ENCODE measurements around the gene ITGA7. TPM values are rescaled to one million over a fixed set of nuclear protein-coding genes. Genes with fewer than 3 reads are reported as not detected.
A peak's percentile ranks its signal among the peaks of the same experiment; 100 is the strongest.

The ITGA7 gene
- total RNA-seq, 1 experiment from 2014 or later, result 2.5 TPM

DNA sequence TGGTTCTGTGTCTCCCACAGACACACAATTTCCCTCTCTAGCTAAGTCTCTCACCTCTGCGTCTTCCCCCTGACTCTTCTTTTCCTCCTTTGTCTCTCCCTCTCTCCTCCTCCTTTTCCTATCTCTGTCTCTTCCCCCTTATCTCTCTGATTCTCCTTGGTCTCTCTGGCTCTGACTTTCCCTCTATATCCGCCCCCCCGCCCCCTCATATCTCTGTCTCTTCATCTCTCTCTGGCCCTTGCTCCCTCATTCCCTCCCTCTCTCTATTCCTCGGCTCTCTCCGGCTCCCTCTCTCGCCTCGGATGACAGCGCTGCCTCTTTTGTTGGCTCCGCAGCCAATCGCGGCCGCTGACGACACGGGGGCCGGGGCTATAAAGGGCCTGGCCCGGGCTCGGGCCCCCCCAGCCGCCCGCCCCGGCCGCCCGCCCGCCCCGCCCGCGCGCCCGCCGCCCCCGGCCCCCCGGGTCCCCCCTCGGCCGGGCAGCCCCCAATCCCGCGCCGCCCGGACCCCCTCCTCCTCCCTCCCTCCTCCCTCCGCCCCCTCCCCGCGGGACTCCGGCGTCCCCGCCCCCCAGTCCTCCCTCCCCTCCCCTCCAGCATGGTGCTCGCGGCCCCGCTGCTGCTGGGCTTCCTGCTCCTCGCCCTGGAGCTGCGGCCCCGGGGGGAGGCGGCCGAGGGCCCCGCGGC lies 35.2 kb upstream of the ITGA7 start, which contains the start of gene GDF11:
TSS of gene GDF11 (plus strand) at position 404 of the 687 bp plus-strand sequence. CDS start at position 599, 195 bp downstream.
- POLR2A ChIA-PET, result interaction anchor here (0.5 kb wide), 1 partner anchor 81 kb away, joined by 3 read pairs; no protein-coding TSS in a partner anchor
- H3K27ac ChIP-seq (ENCODE audit: low read length), result no peak within 1 kb of the TSS
- DNase-seq (ENCODE audit: low read depth, low spot score) (no peak), ATAC-seq (peak; percentile 81)
- no TSS peak for BruUV-seq (replicated peaks)
- no peaks in the 10 kb centered on the region for H3K27me3 ChIP-seq (ENCODE audit: control insufficient read depth, insufficient read depth, low read length)
- H3K4me3 ChIP-seq (ENCODE audit: low read depth in 2 of 2, low read length in 2 of 2), result peak within 1 kb of the TSS; percentile 48 to 57
- CTCF ChIA-PET, result no interaction called here
- intact Hi-C loops (cut with micrococcal nuclease; ENCODE audit: unreplicated experiment) (loop anchor here (10.0 kb wide), 1 partner anchor 202 kb away; no protein-coding TSS in a partner anchor), in situ Hi-C loops (cut with HindIII; ENCODE audit: low pct_unique_long_range_greater_than_20kb, low sequenced_read_pairs) (no loop called here)
- no peaks in the 10 kb centered on the region for H3K9me3 ChIP-seq (ENCODE audit: control insufficient read depth, insufficient read depth, low read depth, low read length)
- TF ChIP-seq POLR2AphosphoS5 (IDR thresholded peaks at IDR 0.05; ENCODE audit: low read depth, low read length) (no peak), TCF7L2 (IDR thresholded peaks at IDR 0.05; ENCODE audit: low read depth, low read length) (peak; percentile 74), SIN3A (IDR thresholded peaks at IDR 0.05; ENCODE audit: borderline replicate concordance, insufficient read depth, low read depth, low read length) (no peak)
- peaks cover 26% of the 10 kb centered on the region for H3K4me1 ChIP-seq (ENCODE audit: control insufficient read depth, insufficient read depth, low read length)
- H3K36me3 ChIP-seq (ENCODE audit: control insufficient read depth, insufficient read depth, low read length), result no peaks in the 10 kb centered on the region

GRCh38 chr12:55741931-55742680 lies 34.4 kb upstream of the ITGA7 start:
- TF ChIP-seq, protein P1, sequence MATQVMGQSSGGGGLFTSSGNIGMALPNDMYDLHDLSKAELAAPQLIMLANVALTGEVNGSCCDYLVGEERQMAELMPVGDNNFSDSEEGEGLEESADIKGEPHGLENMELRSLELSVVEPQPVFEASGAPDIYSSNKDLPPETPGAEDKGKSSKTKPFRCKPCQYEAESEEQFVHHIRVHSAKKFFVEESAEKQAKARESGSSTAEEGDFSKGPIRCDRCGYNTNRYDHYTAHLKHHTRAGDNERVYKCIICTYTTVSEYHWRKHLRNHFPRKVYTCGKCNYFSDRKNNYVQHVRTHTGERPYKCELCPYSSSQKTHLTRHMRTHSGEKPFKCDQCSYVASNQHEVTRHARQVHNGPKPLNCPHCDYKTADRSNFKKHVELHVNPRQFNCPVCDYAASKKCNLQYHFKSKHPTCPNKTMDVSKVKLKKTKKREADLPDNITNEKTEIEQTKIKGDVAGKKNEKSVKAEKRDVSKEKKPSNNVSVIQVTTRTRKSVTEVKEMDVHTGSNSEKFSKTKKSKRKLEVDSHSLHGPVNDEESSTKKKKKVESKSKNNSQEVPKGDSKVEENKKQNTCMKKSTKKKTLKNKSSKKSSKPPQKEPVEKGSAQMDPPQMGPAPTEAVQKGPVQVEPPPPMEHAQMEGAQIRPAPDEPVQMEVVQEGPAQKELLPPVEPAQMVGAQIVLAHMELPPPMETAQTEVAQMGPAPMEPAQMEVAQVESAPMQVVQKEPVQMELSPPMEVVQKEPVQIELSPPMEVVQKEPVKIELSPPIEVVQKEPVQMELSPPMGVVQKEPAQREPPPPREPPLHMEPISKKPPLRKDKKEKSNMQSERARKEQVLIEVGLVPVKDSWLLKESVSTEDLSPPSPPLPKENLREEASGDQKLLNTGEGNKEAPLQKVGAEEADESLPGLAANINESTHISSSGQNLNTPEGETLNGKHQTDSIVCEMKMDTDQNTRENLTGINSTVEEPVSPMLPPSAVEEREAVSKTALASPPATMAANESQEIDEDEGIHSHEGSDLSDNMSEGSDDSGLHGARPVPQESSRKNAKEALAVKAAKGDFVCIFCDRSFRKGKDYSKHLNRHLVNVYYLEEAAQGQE (IDR thresholded peaks at IDR 0.05; ENCODE audit: insufficient read depth in 1 of 2, low read depth in 2 of 2, low read length in 1 of 2), result no peak
- TF ChIP-seq POLR2AphosphoS5 (IDR thresholded peaks at IDR 0.05; ENCODE audit: low read depth, low read length), result no peak
- no peak for TF ChIP-seq TCF7L2 (IDR thresholded peaks at IDR 0.05; ENCODE audit: low read depth, low read length)
- no peak for TF ChIP-seq SIN3A (IDR thresholded peaks at IDR 0.05; ENCODE audit: borderline replicate concordance, insufficient read depth, low read depth, low read length)
- TF ChIP-seq, protein P2, sequence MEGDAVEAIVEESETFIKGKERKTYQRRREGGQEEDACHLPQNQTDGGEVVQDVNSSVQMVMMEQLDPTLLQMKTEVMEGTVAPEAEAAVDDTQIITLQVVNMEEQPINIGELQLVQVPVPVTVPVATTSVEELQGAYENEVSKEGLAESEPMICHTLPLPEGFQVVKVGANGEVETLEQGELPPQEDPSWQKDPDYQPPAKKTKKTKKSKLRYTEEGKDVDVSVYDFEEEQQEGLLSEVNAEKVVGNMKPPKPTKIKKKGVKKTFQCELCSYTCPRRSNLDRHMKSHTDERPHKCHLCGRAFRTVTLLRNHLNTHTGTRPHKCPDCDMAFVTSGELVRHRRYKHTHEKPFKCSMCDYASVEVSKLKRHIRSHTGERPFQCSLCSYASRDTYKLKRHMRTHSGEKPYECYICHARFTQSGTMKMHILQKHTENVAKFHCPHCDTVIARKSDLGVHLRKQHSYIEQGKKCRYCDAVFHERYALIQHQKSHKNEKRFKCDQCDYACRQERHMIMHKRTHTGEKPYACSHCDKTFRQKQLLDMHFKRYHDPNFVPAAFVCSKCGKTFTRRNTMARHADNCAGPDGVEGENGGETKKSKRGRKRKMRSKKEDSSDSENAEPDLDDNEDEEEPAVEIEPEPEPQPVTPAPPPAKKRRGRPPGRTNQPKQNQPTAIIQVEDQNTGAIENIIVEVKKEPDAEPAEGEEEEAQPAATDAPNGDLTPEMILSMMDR (IDR thresholded peaks at IDR 0.05), result no peak
- no peak overlapping the region for H3K27ac ChIP-seq (ENCODE audit: low read length)
- in situ Hi-C loops (cut with HindIII; ENCODE audit: low pct_unique_long_range_greater_than_20kb, low sequenced_read_pairs) (no loop called here), intact Hi-C loops (cut with micrococcal nuclease; ENCODE audit: unreplicated experiment) (loop anchor here (10.0 kb wide), 1 partner anchor 203 kb away; no protein-coding TSS in a partner anchor)
- ATAC-seq (no peak), DNase-seq (ENCODE audit: low read depth, low spot score) (no peak)
- POLR2A ChIA-PET, result interaction anchor here (0.6 kb wide), 1 partner anchor 62 kb away, joined by 3 read pairs; no protein-coding TSS in a partner anchor
- CTCF ChIA-PET, result no interaction called here
- no TSS peak for BruUV-seq (replicated peaks)
- H3K4me3 ChIP-seq (ENCODE audit: low read depth in 2 of 2, low read length in 2 of 2), result peak overlapping the region; percentile 28 to 42; a peak in 3 of 4 replicates
- H3K27me3 ChIP-seq (ENCODE audit: control insufficient read depth, insufficient read depth, low read length), result no peaks in the 10 kb centered on the region
- no peaks in the 10 kb centered on the region for H3K9me3 ChIP-seq (ENCODE audit: control insufficient read depth, insufficient read depth, low read depth, low read length)
- H3K4me1 ChIP-seq (ENCODE audit: control insufficient read depth, insufficient read depth, low read length), result peaks cover 31% of the 10 kb centered on the region
- H3K36me3 ChIP-seq (ENCODE audit: control insufficient read depth, insufficient read depth, low read length), result no peaks in the 10 kb centered on the region

All from Panc1 (cell line).